HG02798 (cell line): ENCODE results near the gene ST6GALNAC6.
A peak's percentile ranks its signal among the peaks of the same experiment; 100 is the strongest.

Source experiments
- ATAC-seq: cut with Tn5 transposase; IDR thresholded peaks from one replicate; pipeline ENCODE4 v1.9.1; 2021; ENCODE audit warnings: mild to moderate bottlenecking; ENCODE audit not compliant: unreplicated experiment, poor library complexity

Gene ST6GALNAC6

DNA sequence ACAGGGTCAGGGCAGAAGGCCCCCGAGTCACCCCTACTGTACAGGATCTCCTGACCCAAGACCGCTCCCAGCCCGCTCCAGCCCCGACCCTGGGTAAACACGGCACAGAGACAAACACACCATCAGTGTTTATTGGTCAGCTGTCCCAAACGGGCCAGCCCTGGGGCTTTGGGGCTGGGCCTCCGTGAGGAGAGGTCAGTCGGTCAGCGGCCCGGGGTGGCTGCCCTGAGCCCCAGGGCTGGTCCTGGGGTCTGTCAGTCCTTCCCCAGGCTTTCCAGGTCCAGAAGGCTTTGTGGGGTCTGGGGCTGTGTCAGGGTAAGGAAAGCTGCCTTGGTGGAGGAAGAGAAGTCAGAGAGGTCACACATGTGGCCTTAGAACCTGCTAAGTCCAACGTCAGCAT, 35.6 kb upstream of the ST6GALNAC6 start:
- no peak for ATAC-seq

DNA sequence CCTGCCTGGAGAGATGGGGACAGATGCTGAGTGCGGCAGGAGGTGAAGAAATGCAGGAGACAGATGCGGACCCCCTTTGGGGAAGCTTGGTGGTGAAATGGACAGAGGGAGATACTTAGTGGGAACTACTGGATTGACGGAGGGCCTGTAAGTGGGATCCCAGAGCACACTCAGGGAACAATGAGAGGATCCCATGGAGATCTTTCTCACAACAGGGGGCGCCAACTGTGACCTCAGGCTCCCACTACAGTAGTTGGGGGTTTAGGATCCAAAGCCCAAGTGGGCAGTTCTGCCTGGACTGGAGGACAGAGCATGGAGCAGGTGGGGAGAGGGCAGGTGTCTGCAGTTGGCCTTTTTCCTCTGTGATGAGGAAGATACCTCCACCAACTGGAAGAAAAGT, 34.8 kb upstream of the ST6GALNAC6 start:
- no peak for ATAC-seq

DNA sequence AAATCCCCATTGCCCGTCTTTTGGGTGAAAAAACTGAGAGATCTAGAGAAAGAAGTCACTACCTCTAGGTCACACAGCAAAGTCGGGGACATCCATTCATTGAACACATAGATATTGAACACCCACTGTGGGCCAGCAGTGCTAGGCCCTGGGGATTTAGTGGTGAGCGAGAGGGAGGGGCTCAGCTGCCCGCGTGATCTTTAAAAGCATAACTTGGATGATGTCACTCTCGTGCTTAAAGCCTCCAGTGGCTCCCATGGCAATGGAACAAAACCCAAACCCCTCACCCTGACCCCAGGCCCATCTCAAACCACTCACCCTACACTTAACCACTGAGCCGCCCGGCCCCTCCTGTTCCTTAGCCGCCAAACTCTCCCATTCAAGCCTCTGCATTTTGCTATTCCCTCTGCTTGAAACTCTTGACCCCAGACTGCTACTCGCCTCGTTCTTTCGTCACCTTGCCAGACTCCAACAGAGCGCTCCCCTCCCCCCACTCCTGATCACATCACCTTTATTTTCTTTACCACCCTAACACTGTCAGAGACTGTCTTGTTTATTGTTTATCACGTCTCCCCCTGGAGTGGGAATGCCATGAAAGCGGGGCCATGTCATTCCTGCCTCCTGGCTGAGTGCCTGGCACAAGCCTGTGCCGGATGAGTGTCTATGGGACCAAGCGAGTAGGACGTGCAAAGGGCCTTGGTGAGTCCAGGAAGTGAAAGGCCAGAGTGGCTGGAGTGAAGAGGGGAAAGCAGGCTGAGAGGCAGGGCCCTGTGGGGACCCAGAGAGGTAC, 31.9 kb upstream of the ST6GALNAC6 start:
- peak; percentile 26 for ATAC-seq

DNA sequence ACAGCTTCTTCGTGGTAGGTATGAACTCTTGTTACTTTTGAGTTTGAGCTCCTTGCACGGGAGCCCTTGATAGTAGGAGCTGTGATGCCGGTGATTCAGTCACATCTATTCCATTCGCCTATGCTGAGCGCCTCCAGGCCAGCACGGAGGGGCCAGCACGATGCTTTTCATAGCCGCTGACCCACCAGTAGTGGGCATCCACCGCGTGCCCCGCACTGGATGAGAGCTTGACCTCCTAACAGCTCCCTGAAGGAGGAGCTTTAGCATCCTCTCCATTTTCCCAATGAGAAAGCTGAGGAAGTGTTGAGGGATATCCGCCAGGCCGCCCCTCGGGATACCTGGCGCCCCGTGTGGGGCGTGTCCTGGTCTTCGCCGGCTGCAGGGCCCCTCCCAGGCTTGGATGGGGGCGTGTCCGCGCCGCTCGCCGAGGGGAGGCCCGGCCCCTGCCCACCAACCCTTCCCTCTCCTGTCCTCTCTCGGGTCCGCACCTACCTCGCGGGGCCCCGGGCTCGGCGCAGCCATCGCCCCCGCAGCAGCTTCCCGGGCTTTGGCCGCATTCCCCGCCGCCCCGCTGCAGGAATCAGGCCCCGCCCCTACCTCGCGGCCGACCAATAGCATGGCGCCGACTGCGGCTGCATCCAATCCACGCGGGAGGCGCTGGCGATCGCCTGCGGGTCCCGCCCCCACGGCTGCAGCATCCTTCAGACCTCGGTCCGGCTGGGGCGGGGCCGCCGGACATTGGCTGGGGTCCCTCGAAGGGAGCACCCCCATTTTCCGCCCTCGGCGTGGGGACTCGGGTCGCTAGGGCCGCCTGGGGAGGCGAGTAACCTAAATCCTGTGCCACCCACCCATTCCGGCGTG, 31.1 kb upstream of the ST6GALNAC6 start, which contains the start of gene PIP5KL1:
Gene PIP5KL1, minus strand, starts transcription at position 547 of the 861 bp plus-strand sequence. Its CDS starts 25 bp downstream, at position 522.
- ATAC-seq, result peak; percentile 86

DNA sequence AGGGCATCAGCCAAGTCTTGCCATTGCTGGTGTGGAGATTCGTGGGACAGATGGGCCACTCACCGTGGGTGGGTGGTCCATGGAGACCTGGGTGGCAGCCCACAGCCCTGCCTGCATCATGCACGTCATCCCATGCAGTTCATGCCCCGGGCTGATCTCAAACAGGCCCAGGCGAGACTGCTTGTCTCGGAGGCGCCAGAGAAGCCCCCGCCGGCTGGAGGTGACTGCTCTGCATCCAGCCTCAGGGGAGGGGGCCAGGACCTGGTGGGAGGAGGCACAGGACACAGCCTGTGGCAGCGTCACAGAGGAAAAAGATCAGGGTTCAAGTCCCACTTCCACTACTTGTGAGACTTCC, 30.2 kb upstream of the ST6GALNAC6 start:
- ATAC-seq, result no peak

DNA sequence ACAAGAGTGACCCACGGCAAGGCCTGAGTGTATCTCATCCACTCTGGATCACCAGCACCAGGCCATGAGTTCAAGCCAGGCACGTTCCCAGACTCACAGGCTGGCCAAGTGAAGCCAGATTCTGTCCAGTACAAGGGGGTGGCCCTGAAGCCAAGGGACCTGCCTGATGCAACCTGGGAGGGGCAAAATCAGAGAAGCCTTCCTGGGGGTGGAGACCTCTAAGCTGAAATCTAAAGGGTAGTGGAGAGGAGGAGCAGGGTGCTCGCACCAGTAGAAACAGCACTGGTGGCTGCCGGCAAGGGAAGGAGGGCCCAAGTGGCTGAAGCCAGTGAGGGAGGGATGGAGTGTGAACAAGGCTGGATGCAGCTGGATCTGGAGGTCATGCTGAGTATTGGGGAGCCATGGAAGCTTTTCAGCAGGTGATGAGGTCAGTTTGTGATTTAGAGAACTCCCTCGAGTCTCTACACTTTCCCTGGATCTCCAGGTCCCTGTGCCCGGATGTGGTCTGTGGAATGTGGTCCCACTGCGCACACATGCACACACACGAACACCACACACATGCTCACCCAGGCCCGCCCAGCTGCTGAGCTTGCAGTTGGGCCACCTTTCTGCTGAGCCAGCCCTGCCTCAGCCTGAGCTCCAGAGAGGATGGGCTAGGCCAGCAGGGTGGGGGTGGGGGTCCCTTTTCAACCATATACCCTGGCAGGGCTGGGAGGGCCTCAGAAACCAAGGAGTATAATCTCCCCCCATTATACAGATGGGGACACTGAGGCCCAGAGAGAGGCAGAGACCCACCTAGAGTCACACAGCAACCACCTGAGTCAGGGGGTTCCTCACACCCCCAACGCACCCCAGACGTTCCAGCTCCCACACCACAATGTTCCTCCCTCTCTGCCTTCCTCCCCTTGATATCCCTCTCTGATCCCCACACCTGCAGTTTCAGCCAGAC, 29.5 kb upstream of the ST6GALNAC6 start:
- ATAC-seq, result no peak

DNA sequence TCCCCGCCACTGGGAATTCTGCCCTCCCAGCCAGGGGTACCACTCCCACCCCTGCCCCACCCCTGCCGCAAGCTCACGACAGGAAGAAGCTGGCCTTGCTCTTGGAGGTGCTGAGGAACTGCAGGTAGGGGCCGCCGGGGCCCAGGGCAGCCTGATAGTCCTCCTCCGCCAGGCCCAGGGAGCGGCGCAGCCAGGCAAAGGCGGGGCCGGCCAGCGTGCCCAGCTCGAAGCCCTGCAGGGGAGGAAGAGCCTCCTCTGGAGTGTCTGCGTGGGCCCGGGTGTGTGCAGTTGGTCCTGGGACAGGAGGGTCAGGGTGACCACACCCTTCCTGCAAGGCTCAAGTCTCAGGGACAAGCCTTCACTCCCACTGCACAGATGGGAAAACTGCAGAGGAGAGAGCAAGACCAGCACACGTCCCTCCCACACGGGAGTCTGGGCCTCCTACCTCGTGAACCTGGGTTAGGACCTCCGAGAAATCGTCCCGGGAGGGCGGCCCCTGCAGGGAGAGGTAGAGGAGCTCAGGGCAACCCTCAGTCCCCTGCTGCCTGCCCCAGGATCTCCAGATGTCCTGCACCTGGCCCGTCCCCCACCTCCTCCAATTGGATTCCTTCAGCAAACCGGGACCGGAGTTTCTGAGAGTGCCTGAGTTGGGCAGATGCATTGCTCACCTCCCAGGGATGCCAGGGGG, 28.7 kb upstream of the ST6GALNAC6 start:
- ATAC-seq, result no peak

DNA sequence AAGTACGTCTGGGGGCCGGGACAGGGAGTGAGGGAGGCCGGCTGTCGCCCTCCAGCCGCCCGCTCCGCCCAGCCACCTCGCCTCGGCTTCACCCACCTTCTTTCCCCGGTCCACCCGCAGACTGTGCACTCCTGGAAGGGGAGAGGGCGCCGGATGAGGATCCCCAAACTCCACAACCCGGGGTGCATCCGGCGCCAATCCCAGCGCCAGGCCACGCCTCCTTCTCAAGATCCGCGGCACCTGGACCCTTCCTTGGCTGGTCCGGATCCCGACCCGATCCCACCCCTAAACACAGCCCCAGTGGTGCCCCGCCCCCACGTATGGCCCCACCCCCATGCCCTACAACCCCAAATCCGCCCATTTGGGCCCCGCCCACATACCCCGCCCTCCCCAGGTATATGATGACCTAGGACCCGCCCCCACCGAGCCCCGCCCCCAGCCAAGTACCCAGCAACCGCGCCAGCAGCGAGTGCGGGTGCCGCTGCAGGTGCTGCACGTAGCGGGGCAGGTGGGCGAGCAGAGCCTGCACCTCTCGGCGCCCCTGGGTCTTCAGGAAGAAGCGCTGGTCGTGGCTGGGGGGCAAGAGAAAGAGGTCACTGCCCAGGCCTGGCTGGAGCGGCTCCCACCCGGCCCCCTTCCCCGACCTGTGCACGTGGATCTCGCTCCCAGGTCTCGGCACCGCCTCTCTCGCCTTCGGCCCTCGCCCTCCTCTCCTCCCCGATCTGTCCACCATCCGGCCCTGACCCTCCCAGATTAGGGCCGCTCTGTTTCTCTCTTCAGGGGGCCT, 28.0 kb upstream of the ST6GALNAC6 start:
- ATAC-seq, result no peak

DNA sequence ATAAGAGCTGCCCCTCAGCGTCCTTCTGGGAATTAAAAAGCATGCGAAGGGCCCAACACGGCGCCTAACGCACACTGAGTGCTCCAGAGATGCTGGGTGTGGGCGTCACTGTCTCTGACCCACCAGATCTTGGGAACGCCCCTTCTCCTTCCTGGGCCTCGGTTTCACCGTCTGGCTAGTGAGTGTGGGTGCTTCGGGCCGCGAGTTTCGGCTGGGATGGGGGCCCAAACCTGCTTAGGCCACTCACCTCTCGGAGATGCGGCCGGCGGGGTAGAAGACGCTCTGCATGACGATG, 27.4 kb upstream of the ST6GALNAC6 start:
- no peak for ATAC-seq

DNA sequence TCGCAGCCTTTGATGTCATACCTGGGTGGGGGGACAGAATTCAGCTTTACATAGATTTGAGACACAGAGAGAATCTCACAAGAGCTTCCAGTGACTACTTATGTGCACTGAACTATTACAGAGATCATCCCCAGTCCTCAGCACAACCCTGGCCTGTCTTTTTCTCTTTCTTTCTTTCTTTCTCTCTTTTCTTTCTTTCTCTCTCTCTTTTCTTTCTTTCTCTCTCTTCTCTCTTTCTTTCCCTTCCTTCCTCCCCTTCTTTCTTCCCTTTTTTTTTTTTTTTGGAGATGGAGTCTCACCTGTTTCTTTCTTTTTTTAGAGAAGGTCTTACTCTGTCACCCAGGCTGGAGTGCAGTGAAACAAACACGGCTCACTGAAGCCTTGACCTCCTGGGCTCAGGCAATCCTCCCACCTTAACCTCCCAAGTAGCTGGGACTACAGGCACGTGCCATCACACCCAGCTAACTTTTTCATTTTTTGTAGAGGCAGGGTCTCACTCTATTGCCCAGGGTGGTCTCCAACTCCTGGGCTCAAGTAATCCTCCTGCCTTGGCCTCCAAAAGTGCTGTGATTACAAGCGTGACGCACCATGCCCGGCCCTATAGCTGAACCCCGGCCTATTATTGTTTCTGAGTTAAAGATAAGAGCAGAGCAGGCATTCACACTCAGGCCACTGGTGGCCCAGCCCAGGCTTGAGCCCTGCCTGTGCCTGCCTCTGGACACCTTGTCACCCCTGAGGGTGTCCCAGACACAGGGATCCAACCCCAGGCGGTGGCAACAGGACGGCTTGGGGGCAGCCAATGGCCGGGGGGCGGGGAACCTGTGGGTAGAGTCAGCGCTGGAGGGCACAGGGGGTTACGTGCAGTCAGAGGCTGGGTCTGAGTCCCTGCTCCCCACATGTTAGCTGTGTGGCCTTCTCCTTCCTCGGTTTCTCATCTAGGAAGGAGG, 26.8 kb upstream of the ST6GALNAC6 start:
- ATAC-seq, result no peak

DNA sequence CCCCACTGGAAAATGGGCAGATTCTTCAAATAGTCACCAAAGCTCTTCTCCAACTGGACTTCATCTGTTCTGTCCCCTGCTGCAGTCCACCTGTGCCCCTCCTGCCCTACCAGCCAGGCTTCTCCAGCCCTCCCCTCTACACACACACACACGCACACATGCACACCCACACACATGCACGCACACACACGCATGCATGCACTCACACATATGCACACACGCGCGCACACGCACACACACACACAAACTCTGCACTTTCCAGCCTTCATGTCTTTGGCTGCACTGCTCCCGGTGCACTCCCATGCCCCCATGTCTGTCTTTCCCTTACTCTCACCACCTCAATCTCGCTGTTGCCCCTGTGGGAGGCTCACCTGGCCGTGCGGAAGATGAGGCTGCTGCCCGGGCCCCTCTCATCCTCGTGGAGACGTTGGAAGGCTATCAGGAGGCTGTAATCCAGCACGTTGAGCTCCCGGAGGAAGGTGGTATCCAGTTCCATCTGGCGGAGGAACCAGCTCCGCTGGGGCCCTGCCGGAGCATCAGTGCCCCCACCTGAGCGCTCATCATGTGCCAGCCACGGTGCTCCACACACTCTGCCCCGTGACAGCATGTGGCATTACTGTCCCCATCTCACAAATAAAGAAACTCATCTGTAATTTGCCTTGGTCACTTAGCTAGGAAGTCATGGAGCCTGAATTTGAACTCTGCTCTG, 25.5 kb upstream of the ST6GALNAC6 start:
- ATAC-seq, result no peak

DNA sequence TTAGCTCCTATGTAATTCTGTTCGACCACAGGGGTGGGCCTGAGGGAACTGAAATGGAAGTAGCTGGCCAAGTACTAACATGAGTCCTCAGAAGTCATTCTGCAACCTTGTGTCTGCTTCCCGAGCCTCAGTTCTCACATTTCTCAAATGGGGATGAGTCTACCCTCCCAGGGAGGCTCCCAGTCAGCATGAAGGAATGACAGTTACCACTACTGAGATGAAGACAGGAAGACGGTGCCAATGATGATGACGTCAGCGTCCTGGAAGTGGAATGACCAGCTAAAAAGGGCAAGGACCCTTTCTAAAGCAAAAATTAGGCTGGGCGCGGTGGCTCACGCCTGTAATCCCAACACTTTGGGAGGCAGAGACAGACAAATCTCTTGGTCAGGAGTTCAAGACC, 24.4 kb upstream of the ST6GALNAC6 start:
- ATAC-seq, result no peak

DNA sequence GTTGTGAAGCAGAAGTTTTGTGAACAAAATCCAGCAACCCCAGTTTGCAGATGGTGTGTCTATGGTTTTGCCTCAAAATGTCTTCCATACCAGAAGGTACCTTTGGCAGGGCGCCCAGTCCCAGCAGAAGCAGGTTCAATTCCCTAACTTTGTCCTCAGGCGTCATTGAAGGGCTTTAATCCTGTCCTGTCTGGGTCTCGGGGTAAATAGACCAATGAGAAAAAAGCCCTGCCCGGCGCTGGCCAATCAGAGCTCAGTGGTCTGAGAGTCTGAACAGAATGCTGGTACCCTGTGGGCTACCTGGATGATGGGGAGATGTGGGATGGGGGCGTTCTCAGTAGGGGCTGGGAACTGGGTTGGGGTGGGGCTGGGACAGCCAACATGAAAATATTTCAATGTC, 23.6 kb upstream of the ST6GALNAC6 start:
- no peak for ATAC-seq

DNA sequence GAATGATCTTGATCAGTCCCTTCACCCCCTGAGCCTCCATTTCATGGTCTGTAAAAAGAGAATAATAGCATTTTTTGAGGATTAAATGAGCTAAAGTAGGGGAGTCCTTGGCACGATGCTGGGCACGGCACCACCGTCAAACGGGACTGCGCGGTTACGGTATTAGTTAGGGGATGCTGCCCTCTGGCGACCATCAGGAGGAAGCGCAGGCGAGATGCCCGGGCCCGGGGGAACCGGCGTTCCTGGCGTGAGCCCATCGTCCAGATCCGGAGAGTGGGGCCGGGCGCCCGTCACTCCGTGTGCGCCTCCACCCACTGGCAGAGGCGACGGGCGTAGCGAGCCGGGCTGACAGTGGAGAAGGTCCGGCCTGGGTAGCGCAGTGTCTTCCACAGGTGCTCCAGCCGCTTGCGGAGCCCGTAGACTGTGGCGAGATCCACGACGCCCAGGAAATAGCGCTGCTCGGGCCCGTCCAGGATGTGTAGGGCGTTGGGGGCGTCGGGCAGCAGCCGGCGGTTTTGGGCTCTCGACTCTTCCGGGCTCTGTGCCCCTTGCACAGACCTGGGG, 22.2 kb upstream of the ST6GALNAC6 start:
- ATAC-seq, result peak; percentile 21

DNA sequence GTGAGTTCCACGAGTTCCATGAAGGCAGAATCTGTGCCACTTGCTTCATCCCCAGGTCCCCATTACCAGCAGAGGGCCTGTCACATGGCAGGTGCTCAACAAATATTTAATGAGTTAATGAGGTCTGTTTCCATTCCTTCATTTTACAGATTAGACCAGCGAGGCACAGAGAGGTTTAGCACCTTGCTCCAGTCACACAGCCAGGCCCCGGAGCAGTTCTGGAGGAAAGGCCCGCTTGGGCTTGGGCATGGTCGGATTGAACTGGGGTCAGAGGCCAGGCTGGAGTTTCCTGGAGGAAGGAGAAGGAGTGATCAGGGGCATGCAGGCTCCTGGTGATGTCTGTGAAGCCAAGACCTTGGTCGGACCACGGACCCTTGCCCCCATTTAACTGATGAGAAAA, 21.4 kb upstream of the ST6GALNAC6 start:
- ATAC-seq, result no peak

DNA sequence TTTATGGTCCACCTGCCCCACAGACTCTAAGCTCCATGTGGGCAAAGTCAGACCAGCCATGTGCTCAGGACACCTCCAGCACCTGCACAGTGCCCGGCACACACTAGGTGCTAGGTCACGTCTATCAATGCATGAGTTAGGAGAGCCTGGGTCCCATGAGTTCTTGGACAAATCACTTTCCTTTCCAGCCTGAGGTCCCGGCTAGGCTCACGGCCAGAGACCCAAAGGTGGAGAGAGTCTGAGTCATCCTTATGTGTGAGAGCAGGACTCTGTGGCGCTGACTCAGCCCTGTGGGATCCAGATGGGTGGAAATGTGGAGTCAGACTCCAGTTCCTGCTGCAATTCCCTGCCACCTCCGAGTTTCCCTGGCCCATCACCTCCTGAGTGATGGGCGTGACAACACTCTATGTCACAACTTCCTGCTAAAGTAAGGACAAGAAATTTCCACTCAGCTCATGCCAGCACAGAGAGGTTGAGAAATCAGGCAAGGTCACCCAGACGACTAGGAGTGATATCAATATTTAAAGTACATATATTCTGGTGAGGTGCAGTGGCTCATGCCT, 19.9 kb upstream of the ST6GALNAC6 start:
- ATAC-seq, result no peak
